IPS-15b (cell line): ENCODE measurements around the gene CHCHD3.

Source experiments
- H3K27me3 ChIP-seq: one replicate; pipeline ENCODE4 v1.6.1; 2013; ENCODE audit warnings: low read length; ENCODE audit not compliant: control insufficient read depth, insufficient read depth
- H3K36me3 ChIP-seq: one replicate; pipeline ENCODE4 v1.6.1; 2013; ENCODE audit warnings: low read length; ENCODE audit not compliant: control insufficient read depth, insufficient read depth
- H3K4me1 ChIP-seq: one replicate; pipeline ENCODE4 v1.6.1; 2013; ENCODE audit warnings: mild to moderate bottlenecking, low read length; ENCODE audit not compliant: control insufficient read depth, insufficient read depth
- H3K4me3 ChIP-seq: one replicate; pipeline ENCODE4 v1.5.1; 2013; ENCODE audit warnings: low read depth, low read length
- H3K9ac ChIP-seq: one replicate; pipeline ENCODE4 v1.6.1; 2013; ENCODE audit warnings: low read depth, mild to moderate bottlenecking, low read length
- H3K9me3 ChIP-seq: one replicate; pipeline ENCODE4 v1.6.1; 2013; ENCODE audit warnings: mild to moderate bottlenecking, low read length; ENCODE audit not compliant: control insufficient read depth, insufficient read depth

CHCHD3 gene

DNA sequence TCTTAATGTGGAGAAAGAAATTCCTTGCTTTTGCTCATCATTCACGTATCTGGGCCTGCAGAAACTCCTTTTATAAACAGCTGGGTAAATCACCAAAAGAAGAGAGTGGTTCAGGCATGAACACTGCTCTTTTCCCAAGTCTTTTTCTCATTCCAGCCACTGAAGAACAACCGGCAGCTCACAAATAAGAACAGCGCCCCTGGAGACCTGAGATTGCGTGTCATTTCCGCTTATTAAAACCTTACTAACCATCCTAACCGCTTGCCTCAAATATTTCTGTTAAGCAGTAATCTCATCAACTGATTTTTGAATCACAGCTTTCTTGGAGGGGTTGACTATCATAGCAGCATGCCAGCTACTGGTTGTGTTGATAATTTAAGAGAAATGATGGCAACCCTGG lies 292.6 kb downstream of the CHCHD3 start:
- Histone ChIP-seq H3K27me3 (no peaks in the 10 kb centered on the region), H3K36me3 (no peaks in the 10 kb centered on the region), H3K4me1 (no peaks in the 10 kb centered on the region), H3K9ac (no peak overlapping the region), H3K9me3 (no peaks in the 10 kb centered on the region), H3K4me3 (no peak overlapping the region)

DNA sequence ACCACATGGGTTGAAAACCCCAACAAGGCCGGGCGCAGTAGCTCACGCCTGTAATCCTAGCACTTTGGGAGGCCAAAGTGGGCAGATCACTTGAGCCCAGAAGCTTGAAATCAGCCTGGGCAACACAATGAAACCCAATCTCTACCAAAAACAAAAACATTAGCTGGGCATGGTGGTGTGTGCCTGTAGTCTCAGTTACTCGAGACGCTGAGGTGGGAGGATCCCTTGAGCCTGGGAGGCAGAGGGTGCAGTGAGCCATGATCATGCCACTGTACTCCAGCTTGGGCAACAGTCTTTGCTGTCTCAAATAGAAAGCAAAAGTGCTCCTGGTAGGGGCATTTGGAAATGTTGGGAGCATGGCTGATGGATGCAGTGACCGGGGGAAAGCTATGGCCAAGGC lies 296.0 kb downstream of the CHCHD3 start:
- Histone ChIP-seq H3K36me3 (no peaks in the 10 kb centered on the region), H3K9me3 (no peaks in the 10 kb centered on the region), H3K4me1 (no peaks in the 10 kb centered on the region), H3K4me3 (no peak overlapping the region), H3K27me3 (no peaks in the 10 kb centered on the region), H3K9ac (no peak overlapping the region)

DNA sequence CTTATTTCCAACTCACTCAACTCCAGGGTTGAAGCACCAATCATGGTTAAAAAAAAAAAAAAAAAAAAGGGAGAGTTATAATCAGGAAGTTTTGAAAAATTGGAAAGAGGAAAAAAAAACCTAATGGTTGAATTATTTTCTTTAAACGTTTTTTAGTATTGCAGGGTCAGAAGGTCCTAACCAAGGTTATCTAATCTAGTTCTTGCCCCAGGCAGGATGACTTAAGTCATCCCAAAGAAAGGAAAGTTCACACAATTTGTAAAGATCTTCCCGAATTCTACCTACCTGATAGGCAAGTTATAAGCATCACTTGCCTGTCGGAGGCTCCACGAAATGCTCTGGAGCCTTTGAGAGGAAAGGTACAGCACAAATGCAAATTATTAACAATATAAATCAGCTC lies 297.5 kb downstream of the CHCHD3 start:
- Histone ChIP-seq H3K9me3 (no peaks in the 10 kb centered on the region), H3K4me1 (no peaks in the 10 kb centered on the region), H3K36me3 (no peaks in the 10 kb centered on the region), H3K27me3 (no peaks in the 10 kb centered on the region), H3K4me3 (no peak overlapping the region), H3K9ac (no peak overlapping the region)

DNA sequence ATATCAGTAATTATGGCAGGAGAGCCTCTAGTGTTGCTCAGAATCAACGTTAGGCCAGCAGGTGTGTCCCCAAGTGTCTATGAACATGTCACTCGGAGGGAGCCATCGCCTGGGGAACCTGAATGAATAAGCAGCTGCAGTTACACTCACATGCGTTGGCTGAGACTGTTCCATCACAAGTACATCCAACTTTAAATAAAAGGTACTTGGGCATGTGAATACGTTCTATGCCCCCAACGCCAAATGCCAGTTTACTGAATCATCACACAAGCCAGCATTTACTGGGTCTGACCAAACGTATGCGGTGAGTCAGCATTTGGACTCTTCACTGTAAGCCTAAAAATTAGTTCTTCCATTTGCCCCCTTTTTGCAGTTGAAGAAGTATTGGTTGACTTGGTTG lies 298.1 kb downstream of the CHCHD3 start:
- Histone ChIP-seq H3K4me3 (no peak overlapping the region), H3K9ac (no peak overlapping the region)

DNA sequence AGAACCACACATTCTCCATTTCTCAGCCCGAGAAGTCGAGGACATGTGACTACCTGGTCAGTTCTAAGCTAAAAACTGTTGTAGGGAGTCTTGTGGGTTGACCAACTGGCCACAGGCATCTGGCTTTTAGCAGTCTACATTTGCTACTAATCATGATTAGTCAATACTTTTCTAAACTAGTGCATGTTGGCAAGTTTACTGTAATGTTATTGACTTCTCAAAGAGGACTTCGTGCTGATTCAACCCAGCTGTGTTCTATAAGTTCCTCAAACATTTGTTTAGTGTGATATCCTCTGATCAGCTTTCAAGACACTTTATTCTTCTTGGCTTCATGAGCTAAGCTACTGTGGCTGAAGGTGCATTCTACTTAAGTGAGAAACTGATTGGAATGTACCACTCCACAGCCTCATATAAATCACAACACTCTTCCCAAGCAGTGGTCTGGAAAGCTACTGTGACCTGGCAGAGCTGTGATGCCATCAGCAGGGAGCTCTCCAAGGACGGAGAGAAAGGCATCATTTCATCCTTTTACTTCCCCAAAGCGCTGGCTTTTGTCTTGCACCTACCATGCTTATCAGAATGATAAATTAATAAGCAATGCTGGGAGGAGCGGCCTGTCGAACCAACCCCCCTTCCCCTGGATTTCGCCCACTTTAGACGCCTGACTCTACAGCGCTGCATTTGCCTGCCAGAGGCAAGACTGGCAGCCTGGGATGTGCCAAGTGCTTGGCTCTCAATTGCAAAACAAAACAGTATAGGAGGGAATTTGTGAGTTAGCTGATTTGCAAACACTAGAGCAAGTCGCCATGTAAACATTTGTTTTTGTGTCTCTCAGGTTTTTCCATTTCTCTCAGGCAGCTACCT lies 298.9 kb downstream of the CHCHD3 start:
- no peaks in the 10 kb centered on the region for H3K36me3 ChIP-seq
- no peak overlapping the region for H3K9ac ChIP-seq
- no peak overlapping the region for H3K4me3 ChIP-seq
- H3K9me3 ChIP-seq = no peaks in the 10 kb centered on the region
- H3K27me3 ChIP-seq = no peaks in the 10 kb centered on the region
- no peaks in the 10 kb centered on the region for H3K4me1 ChIP-seq

More for the DNA sequence above, 298.1 kb downstream of the CHCHD3 start:
- no peaks in the 10 kb centered on the region for H3K9me3 ChIP-seq
- H3K27me3 ChIP-seq = no peaks in the 10 kb centered on the region
- H3K4me1 ChIP-seq = no peaks in the 10 kb centered on the region
- no peaks in the 10 kb centered on the region for H3K36me3 ChIP-seq

DNA sequence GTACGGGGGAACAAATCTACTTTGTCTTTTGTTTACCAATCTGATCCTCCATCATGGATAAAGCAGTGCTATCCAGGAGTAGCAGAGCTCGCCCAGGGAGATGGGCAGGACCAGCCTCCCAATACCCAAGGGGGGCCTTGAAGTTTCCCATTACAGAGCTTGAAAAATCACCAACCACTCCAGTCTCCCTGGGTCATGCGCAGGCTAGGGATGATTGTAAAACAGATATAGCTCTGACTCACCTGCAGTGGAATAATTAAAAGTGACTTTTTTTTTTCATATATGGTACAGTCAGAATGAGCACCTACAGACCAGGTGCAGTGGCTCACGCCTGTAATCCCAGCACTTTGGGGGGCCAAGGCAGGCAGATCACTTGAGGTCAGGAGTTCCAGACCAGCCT lies 301.1 kb downstream of the CHCHD3 start:
- H3K9ac ChIP-seq = no peak overlapping the region
- no peaks in the 10 kb centered on the region for H3K9me3 ChIP-seq

DNA sequence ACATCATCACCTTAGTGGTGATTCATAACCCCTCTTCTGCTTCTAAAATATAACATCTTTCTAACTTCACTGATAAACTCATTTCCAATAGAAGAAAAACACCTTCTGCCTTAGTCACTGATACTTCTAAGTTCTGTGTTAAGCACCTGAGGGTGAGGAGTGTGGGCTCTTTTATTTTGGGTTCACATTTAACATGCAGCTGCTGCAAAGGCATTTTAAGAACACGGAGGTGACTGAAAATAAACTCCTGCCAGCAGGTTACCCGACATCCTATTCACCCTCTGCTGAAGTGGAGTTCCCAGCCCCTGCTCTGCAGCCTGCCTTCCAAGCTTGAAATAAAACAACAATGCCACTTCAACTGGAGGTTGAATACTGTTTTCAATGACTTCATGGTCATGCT lies 302.7 kb downstream of the CHCHD3 start:
- no peaks in the 10 kb centered on the region for H3K27me3 ChIP-seq
- no peak overlapping the region for H3K9ac ChIP-seq
- H3K36me3 ChIP-seq = no peaks in the 10 kb centered on the region
- no peak overlapping the region for H3K4me3 ChIP-seq
- H3K9me3 ChIP-seq = no peaks in the 10 kb centered on the region
- no peaks in the 10 kb centered on the region for H3K4me1 ChIP-seq

More for the DNA sequence above, 301.1 kb downstream of the CHCHD3 start:
- Histone ChIP-seq H3K36me3 (no peaks in the 10 kb centered on the region), H3K27me3 (no peaks in the 10 kb centered on the region), H3K4me3 (no peak overlapping the region), H3K4me1 (no peaks in the 10 kb centered on the region)

DNA sequence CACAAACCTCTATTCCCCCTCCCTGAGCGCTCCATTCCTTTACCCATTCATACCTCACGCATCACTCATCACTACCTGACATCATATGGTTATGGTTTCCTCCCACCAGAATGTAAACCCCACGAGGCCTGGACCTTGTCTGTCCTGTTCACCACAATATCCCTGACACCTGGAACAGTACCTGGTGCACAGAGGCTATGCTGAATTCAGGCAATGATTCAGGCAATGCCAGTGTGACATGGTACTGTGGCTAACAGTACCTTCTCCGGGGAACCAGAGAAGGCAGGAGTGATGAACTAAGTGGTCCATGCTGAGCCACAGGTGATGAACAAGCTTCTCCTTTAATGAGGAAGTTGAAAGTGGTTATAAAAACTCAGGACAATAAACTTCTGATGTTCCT lies 303.1 kb downstream of the CHCHD3 start:
- Histone ChIP-seq H3K4me1 (no peaks in the 10 kb centered on the region), H3K27me3 (no peaks in the 10 kb centered on the region), H3K9ac (no peak overlapping the region), H3K36me3 (no peaks in the 10 kb centered on the region), H3K9me3 (no peaks in the 10 kb centered on the region), H3K4me3 (no peak overlapping the region)

DNA sequence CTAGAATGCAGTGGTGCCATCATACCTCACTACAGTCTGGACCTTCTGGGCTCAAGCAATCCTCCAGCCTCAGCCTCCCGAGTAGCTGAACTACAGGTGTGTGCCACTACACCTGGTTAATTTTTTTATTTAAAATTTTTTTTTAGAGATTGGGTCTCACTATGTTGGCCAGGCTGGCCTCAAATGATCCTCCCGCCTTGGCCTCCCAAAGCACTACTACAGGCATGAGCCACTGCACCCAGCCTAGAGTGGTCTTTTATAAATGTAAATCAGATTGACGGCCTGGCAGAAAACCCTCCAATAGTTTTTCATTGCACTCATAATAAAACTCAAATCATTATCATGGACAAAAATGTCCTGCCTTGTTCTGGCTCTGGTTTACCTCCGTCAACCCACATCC lies 303.9 kb downstream of the CHCHD3 start:
- Histone ChIP-seq H3K4me3 (no peak overlapping the region), H3K9me3 (no peaks in the 10 kb centered on the region), H3K4me1 (no peaks in the 10 kb centered on the region)

DNA sequence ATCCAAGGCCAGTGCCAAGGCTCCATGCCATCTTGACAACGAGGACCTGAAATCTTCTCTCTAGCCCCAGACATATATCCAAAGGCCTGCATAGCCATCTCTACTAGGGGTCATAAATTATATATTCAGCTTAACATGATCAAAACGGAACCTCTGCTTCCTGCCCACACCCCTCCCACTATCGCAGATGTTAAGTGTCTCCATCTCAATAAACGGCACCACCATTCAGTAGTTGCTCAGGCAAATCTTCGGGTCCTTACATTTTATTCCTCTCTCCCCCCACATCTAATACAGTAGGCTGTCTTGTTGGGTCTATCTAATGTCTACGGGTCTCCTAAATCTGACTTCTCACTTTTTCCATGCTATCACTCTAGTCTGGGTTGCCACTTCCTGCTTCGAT lies 304.5 kb downstream of the CHCHD3 start:
- Histone ChIP-seq H3K4me1 (no peaks in the 10 kb centered on the region), H3K9me3 (no peaks in the 10 kb centered on the region), H3K4me3 (no peak overlapping the region), H3K9ac (no peak overlapping the region), H3K27me3 (no peaks in the 10 kb centered on the region), H3K36me3 (no peaks in the 10 kb centered on the region)

More for the DNA sequence above, 303.9 kb downstream of the CHCHD3 start:
- no peak overlapping the region for H3K9ac ChIP-seq
- no peaks in the 10 kb centered on the region for H3K27me3 ChIP-seq
- no peaks in the 10 kb centered on the region for H3K36me3 ChIP-seq

DNA sequence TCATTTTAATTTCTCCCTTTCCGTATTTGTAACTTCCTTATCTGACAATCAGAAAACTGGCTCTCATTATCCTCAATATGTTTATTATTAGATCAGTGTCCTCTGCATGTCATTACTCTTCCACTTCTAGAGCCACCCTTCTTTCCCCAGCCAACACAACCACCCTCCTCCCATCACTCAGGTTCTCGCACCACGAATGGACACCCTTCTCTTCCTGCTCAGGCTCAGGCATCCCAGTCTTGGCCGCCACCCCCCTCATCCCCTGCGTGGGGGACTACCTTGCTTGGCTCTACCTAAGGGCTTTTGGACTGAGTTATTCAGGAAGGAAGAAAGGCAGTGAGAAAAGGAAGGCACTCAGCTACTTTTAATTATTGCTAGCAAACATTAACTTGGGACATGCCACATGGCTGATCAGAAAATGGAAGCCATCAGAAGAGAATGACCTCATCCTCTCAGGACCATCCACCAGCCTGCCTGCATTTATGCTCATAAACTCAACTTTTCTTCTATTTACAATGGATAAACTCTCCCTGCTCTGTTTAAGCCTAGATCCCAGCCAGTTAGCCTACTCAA lies 305.8 kb downstream of the CHCHD3 start:
- H3K9ac ChIP-seq = no peak overlapping the region

DNA sequence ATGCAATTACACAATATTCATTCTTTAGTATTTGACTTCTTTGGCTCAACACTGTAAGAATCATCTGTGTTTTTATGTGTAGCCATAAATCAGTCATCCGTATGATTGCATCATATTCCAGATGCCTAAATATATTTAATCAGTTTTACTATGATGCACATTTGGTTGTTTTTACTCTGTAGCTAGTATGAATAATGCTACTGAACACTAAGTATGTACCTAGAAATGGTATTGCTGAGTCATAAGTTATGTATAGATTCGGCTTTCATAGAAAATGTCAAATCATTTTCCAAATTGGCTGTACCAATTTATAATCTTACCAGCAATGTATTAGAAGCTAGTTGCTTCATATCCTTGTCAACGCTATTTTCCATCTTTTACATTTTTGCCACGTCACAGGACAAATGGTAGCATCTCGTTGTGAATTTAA lies 308.3 kb downstream of the CHCHD3 start:
- peaks cover 3% of the 10 kb centered on the region for H3K9me3 ChIP-seq
- H3K4me1 ChIP-seq = no peaks in the 10 kb centered on the region
- no peaks in the 10 kb centered on the region for H3K27me3 ChIP-seq
- no peak overlapping the region for H3K4me3 ChIP-seq
- H3K36me3 ChIP-seq = no peaks in the 10 kb centered on the region
- H3K9ac ChIP-seq = no peak overlapping the region

More for the DNA sequence above, 305.8 kb downstream of the CHCHD3 start:
- H3K9me3 ChIP-seq = no peaks in the 10 kb centered on the region
- no peaks in the 10 kb centered on the region for H3K4me1 ChIP-seq
- no peaks in the 10 kb centered on the region for H3K27me3 ChIP-seq
- no peak overlapping the region for H3K4me3 ChIP-seq
- no peaks in the 10 kb centered on the region for H3K36me3 ChIP-seq
